ENCODE measurements around the gene SUCO.

The SUCO gene

GRCh38 chr1:172517545-172517944, 15.4 kb upstream of the SUCO start:
- no peak for DNase-seq

- no peak for DNase-seq
Observed at GRCh38 chr1:172529304-172529703, 3.6 kb upstream of the SUCO start.

GRCh38 chr1:172530000-172530399, 3.0 kb upstream of the SUCO start:
- no peak for DNase-seq

GRCh38 chr1:172531412-172532182, 1.4 kb upstream of the SUCO start:
- DNase-seq: no peak

DNA sequence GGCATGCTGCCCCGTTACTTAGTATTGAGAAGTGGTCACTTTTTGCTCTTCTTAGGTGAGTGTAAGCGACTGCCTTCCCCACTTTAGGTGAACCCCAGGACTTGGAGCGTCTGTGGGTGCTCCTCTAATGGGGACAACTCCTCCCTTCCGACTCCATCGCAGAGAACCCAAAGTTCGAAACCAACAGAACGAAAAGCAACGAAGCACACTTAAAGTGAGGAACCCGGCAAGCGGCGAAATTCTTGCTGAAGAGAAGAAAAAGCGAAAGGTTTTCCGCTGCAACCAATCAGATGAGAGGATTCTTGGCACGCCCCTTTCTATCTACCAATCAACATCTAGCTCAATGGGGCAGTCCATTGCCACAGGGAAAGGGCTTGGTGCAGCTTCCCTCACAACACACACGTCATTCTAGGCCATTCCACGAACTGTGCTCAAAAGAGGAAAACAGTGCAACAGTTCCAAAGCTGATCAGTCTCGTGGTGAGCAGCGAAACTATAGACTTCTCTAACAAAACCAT, 709 bp upstream of the SUCO start:
- DNase-seq: peak; percentile 99

DNA sequence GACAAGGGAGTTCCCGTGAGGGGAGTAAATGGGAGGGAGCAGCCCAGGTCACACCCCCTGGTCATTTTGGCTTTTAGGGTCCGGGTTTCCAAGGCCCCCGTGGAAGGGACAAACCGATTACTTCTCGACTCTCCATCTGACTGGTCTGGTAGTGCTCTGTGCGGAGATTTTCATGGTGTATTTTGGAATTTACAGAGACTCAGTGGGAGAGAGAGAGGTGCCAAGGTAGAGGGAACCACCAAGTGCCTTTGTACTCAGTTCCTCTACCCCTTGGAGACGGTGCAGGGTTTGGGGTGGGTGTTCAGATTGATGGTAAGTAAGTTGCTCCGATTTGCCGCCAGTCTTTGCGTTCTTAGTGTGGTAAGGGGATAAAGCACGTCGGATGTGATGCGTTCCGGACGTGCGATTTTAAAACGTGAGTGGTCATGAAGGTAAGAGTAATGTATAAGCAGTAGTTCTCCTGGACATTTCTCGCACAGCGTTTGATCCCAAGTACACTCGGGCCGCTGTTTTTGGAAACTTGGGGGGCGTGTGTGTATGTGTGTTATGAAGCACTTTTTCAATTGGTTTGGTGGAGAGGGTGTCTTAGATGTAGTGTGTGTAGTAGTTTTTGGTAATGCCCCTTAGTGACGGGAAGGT, 682 bp downstream of the SUCO start:
- no peak for DNase-seq

DNA sequence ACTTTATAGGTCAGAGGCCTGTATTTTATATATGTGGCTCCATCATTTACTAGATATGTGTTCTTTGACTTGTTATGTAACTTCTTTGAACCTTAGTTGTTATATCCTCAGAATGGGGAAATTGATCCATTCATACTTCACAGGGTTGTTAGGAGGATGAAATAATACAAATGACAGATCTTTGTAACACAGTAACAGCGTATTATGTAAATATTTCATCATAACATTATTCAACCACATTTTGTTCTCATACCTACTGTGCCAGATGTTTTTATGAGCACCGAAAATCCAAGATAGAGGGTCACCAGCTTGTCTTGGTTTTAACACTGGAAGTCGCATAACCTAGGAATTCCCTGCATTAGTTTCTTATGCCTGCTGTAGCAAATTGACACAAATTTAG, 3.3 kb downstream of the SUCO start:
- no peak for DNase-seq

- DNase-seq: no peak
Observed at GRCh38 chr1:172537366-172537765, 4.4 kb downstream of the SUCO start.

GRCh38 chr1:172537827-172538391, 5.0 kb downstream of the SUCO start:
- DNase-seq: no peak

DNA sequence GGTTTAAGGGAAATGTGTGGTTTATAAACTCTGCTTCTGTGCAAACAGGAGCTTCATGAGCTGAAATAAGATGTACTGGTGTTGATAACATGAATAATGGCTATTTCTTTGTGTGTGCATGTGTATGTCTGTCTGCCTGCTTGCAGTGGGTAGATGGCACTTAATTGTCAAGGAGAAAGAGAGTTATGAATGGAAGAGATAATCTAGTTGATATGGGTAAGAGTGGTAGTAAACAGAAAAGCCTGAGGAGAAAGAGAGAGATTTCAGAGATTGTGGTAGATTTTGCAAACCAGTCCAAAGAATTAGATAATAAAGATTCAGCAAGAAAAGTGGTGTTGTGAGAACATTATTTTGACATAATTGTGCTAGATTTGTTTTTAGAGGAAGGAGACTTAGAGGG, 7.7 kb downstream of the SUCO start:
- DNase-seq: no peak

- no peak for DNase-seq
Observed at GRCh38 chr1:172544481-172545104, 11.6 kb downstream of the SUCO start.

- no peak for DNase-seq
Observed at GRCh38 chr1:172545396-172546004, 12.6 kb downstream of the SUCO start.

GRCh38 chr1:172547071-172547470, 14.1 kb downstream of the SUCO start:
- no peak for DNase-seq

DNA sequence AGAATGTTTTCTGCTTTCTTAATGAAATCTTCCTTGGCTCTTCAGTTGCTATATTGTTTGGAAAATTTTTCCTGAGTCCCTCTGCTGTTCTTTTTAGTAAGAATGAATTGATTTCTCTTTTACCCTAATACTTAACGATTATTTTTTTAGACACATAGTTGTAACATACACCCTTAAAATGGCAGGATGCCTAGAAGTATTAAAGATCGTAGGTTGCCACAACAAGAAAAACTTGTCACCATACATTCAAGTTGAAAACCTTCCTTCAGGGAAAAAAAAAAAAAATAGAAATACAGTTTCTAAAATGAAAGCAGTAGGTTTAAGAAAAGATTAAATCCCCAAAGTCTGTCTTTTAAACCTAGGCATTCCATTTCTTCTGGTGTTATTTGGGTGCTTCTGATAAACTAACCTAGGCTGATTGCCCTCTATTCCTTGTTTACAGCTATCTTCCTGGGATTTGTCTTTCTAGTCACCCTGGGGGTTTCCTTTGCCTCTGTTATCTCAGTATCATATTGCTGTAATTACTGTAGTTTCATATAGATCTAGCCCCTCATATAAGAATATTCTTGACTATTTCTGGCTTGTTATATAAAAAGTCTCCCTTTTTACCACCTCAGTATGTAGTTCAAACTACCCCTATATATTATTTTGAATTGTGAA, 16.8 kb downstream of the SUCO start:
- no peak for DNase-seq

DNA sequence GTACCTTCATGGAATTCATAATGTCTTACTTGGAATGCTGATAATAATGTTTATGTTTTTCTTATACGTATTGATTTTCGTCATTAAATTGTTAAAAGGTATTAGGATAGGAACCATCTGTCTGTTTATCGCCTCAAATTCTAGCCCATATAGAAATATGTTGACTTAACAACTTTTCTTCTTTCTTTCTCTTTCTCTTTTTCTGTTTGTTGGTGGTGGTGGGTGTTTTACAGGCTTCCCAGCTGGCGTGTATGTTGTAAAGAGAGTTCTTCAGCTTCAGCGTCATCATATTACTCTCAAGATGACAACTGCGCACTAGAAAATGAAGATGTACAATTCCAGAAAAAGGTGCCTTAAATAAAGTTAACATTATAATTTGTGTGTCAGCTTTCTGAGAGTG, 18.3 kb downstream of the SUCO start:
- DNase-seq: no peak

GRCh38 chr1:172554915-172555314, 22.0 kb downstream of the SUCO start:
- DNase-seq: no peak

GRCh38 chr1:172556461-172556860, 23.5 kb downstream of the SUCO start:
- DNase-seq: no peak

DNA sequence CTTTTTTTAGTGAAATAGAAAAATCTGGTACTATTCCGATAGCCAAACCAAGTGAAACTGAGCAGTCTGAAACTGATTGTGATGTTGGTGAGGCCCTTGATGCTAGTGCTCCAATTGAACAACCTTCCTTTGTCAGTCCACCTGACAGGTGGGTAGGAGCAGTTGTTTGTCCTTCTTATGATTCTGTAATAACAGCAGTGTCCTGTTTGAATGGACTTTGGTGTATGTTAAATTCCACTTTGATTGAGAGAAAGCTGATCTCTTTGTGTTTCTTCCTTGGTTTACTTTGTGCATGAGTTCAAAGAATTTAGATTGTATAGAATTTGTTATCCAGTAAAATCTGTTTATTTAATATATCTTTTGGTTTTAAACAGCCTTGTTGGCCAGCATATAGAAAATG, 24.3 kb downstream of the SUCO start:
- DNase-seq: no peak

DNA sequence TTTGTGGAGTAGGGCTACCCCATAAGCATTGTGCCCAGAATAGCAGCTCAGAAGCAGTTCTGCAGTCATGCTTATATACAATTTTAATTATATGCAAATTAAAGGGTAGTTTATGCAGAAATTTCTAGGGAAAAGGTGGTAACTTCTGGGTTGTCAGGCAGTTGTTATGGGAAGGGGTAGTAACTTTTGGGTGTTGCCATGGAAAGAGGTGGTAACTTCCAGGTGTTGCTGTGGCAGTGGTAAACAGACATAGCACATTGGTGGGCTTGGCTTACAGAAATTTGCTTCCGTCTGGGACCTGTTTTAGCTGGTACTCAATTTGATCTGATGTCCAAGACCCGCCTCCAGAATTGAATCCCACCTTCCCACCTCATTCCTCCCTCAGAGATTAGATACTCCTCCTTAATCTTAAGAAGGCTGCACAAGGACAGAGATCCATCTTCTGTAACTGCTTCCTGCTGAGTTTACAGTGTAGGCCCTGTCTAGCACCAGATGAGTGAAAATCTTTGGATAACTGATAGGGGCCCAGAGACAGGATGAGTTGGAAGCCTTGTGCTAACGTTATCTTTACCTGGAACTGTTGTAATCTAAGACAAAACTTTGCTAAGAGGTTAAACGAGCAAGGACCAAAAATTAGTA, 26.7 kb downstream of the SUCO start:
- no peak for DNase-seq

DNA sequence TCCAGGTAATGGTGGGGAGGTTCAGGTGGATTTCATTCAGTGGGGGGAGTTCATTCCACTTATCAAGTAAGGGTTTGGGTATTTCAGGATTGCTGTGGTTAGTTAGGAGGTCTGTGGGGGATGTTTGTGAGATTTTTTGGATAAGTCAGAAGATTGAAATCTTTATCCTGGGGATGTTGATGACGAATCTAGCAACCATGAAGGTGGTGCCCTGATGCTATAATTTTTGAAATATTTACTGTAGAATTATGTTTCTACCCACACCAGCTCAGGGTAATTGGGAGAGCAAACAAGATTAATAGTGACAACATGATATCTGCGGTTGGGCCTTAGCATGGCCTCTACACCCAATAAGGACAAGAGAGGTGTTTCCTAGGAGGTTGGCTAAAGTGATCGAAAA, 28.3 kb downstream of the SUCO start:
- DNase-seq: no peak

GRCh38 chr1:172566196-172566997, 33.4 kb downstream of the SUCO start:
- no peak for DNase-seq
